Measurements from ENCODE around the gene LCLAT1. TPM values are rescaled to one million over a fixed set of nuclear protein-coding genes. Genes with fewer than 3 reads are reported as not detected.

The LCLAT1 gene
- total RNA-seq, 2 donors from 2014 or later, result 18.8 to 28.2 TPM

GRCh38 chr2:30622452-30622851 lies 175.4 kb downstream of the LCLAT1 start:
- DNase-seq (ENCODE audit: low spot score), result no peak
- TF ChIP-seq POLR2A (IDR thresholded peaks at IDR 0.05) (no peak), POLR2AphosphoS5 (IDR thresholded peaks at IDR 0.05) (no peak)
- TF ChIP-seq, protein P1, sequence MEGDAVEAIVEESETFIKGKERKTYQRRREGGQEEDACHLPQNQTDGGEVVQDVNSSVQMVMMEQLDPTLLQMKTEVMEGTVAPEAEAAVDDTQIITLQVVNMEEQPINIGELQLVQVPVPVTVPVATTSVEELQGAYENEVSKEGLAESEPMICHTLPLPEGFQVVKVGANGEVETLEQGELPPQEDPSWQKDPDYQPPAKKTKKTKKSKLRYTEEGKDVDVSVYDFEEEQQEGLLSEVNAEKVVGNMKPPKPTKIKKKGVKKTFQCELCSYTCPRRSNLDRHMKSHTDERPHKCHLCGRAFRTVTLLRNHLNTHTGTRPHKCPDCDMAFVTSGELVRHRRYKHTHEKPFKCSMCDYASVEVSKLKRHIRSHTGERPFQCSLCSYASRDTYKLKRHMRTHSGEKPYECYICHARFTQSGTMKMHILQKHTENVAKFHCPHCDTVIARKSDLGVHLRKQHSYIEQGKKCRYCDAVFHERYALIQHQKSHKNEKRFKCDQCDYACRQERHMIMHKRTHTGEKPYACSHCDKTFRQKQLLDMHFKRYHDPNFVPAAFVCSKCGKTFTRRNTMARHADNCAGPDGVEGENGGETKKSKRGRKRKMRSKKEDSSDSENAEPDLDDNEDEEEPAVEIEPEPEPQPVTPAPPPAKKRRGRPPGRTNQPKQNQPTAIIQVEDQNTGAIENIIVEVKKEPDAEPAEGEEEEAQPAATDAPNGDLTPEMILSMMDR (IDR thresholded peaks at IDR 0.05), result no peak
- H3K36me3 ChIP-seq, result no peaks in the 10 kb centered on the region
- 79% methylated on average over 4 of the region's 4 CpGs for WGBS
- no peaks in the 10 kb centered on the region for H3K27me3 ChIP-seq (replicated peaks; ENCODE audit: insufficient read depth)
- no peak overlapping the region for H3K4me3 ChIP-seq
- no peaks in the 10 kb centered on the region for H3K9me3 ChIP-seq
- no peak overlapping the region for H3K27ac ChIP-seq
- intact Hi-C loops (cut with DNase I), result no loop called here
- H3K4me1 ChIP-seq (replicated peaks), result no peaks in the 10 kb centered on the region

- no peaks in the 10 kb centered on the region for H3K9me3 ChIP-seq
- intact Hi-C loops (cut with DNase I), result no loop called here
- H3K4me1 ChIP-seq (replicated peaks), result no peaks in the 10 kb centered on the region
- DNase-seq (ENCODE audit: low spot score), result no peak
- no peaks in the 10 kb centered on the region for H3K27me3 ChIP-seq (replicated peaks; ENCODE audit: insufficient read depth)
- no peak for TF ChIP-seq POLR2AphosphoS5 (IDR thresholded peaks at IDR 0.05)
- TF ChIP-seq, protein P1 (IDR thresholded peaks at IDR 0.05), result no peak
- no peak for TF ChIP-seq POLR2A (IDR thresholded peaks at IDR 0.05)
- no peaks in the 10 kb centered on the region for H3K36me3 ChIP-seq
- no peak overlapping the region for H3K27ac ChIP-seq
- H3K4me3 ChIP-seq, result no peak overlapping the region
Measured at GRCh38 chr2:30625276-30625675, 178.2 kb downstream of the LCLAT1 start.

DNA sequence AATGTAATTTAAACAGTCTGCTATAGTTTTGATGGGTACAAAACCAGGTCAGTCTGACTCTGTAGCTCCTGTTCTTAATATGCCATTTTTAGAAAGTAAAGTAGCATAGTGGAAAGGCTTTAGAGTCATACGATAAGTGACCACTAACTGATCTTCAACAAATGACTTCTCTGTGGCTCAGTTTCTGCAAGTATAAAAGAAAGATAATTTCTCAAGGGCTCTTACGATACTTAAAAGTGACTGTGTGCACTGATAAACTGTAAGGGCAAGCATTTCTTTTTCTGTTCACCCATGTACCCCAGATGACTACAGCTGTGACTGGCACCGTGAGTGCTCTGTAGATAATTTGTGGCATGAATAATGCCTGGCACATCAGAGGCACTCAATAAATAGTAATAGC lies 178.7 kb downstream of the LCLAT1 start:
- Histone ChIP-seq H3K9me3 (no peaks in the 10 kb centered on the region), H3K36me3 (no peaks in the 10 kb centered on the region), H3K27me3 (replicated peaks; ENCODE audit: insufficient read depth) (no peaks in the 10 kb centered on the region), H3K4me1 (replicated peaks) (no peaks in the 10 kb centered on the region), H3K4me3 (no peak overlapping the region), H3K27ac (no peak overlapping the region)
- no peak for DNase-seq (ENCODE audit: low spot score)
- WGBS, result 77% methylated on average over 3 of the region's 3 CpGs
- no peak for TF ChIP-seq POLR2A (IDR thresholded peaks at IDR 0.05)
- TF ChIP-seq POLR2AphosphoS5 (IDR thresholded peaks at IDR 0.05), result no peak
- TF ChIP-seq, protein P1 (IDR thresholded peaks at IDR 0.05), result no peak
- intact Hi-C loops (cut with DNase I), result no loop called here

- no peaks in the 10 kb centered on the region for H3K9me3 ChIP-seq
- H3K27me3 ChIP-seq (replicated peaks; ENCODE audit: insufficient read depth), result no peaks in the 10 kb centered on the region
- H3K4me3 ChIP-seq, result no peak overlapping the region
- no peaks in the 10 kb centered on the region for H3K4me1 ChIP-seq (replicated peaks)
- intact Hi-C loops (cut with DNase I), result no loop called here
- no peak for DNase-seq (ENCODE audit: low spot score)
- WGBS, result 66% methylated on average over 2 of the region's 2 CpGs
- TF ChIP-seq, protein P1 (IDR thresholded peaks at IDR 0.05), result no peak
- no peak for TF ChIP-seq POLR2A (IDR thresholded peaks at IDR 0.05)
- TF ChIP-seq POLR2AphosphoS5 (IDR thresholded peaks at IDR 0.05), result no peak
- H3K27ac ChIP-seq, result no peak overlapping the region
- H3K36me3 ChIP-seq, result no peaks in the 10 kb centered on the region
Measured at GRCh38 chr2:30626397-30626796, 179.4 kb downstream of the LCLAT1 start.

GRCh38 chr2:30627151-30627550 lies 180.1 kb downstream of the LCLAT1 start:
- no peak for DNase-seq (ENCODE audit: low spot score)
- TF ChIP-seq POLR2A (IDR thresholded peaks at IDR 0.05) (no peak), POLR2AphosphoS5 (IDR thresholded peaks at IDR 0.05) (no peak)
- TF ChIP-seq, protein P1 (IDR thresholded peaks at IDR 0.05), result no peak
- WGBS, result 98% methylated on average over 8 of the region's 8 CpGs
- H3K4me3 ChIP-seq, result no peak overlapping the region
- no peaks in the 10 kb centered on the region for H3K4me1 ChIP-seq (replicated peaks)
- H3K27me3 ChIP-seq (replicated peaks; ENCODE audit: insufficient read depth), result no peaks in the 10 kb centered on the region
- no peaks in the 10 kb centered on the region for H3K36me3 ChIP-seq
- H3K27ac ChIP-seq, result no peak overlapping the region
- H3K9me3 ChIP-seq, result no peaks in the 10 kb centered on the region
- intact Hi-C loops (cut with DNase I), result no loop called here

All from prostate gland (tissue), 2 donors.